Loucy (cell line): ENCODE measurements around the gene APOBEC4.

Experiments
- H2AFZ ChIP-seq: fragments of 200-600 bp; sonication (generic); 2 replicates; pipeline ENCODE4 v1.6.0; 2016; ENCODE audit warnings: antibody characterized with exemption, mild to moderate bottlenecking, low read length, moderate library complexity
- H3F3A ChIP-seq: fragments of 200-600 bp; 2 replicates; pipeline ENCODE4 v1.6.0; 2016; ENCODE audit warnings: antibody characterized with exemption, low read depth, mild to moderate bottlenecking
- H3K27me3 ChIP-seq: fragments of 200-600 bp; sonication (generic); 2 replicates; pipeline ENCODE4 v1.6.1; 2014; ENCODE audit warnings: low read length, mild to moderate bottlenecking; ENCODE audit not compliant: insufficient read depth, poor library complexity, severe bottlenecking
- H3K36me3 ChIP-seq: fragments of 200-600 bp; sonication (generic); 2 replicates; pipeline ENCODE4 v1.6.1; 2016; ENCODE audit warnings: low read length; ENCODE audit not compliant: insufficient read depth
- H3K4me1 ChIP-seq: fragments of 200-600 bp; sonication (generic); 2 replicates; pipeline ENCODE4 v1.5.1; 2014; ENCODE audit warnings: low read length, mild to moderate bottlenecking; ENCODE audit not compliant: insufficient read depth, poor library complexity, severe bottlenecking
- H3K4me2 ChIP-seq: fragments of 200-600 bp; sonication (generic); 2 replicates; pipeline ENCODE4 v1.6.0; 2014; ENCODE audit warnings: antibody characterized with exemption, low read length, low read depth, mild to moderate bottlenecking; ENCODE audit not compliant: poor library complexity, severe bottlenecking
- H3K4me3 ChIP-seq: fragments of 200-600 bp; sonication (generic); 2 replicates; pipeline ENCODE4 v1.5.1; 2014; ENCODE audit warnings: low read length, mild to moderate bottlenecking, mixed read lengths; ENCODE audit not compliant: poor library complexity, severe bottlenecking
- H3K79me2 ChIP-seq: fragments of 200-600 bp; sonication (generic); 2 replicates; pipeline ENCODE4 v1.6.1; 2014; ENCODE audit warnings: low read length; ENCODE audit not compliant: insufficient read depth
- H3K9ac ChIP-seq: fragments of 200-600 bp; sonication (generic); 2 replicates; pipeline ENCODE4 v1.6.0; 2014; ENCODE audit warnings: mild to moderate bottlenecking, low read depth, low read length, moderate library complexity; ENCODE audit not compliant: poor library complexity, severe bottlenecking
- H3K9me2 ChIP-seq: fragments of 200-600 bp; sonication (generic); replicated peaks from 2 replicates; pipeline ENCODE4 v1.6.1; 2016; ENCODE audit warnings: low read depth, low read length, mixed read lengths
- H3K9me3 ChIP-seq: fragments of 200-600 bp; sonication (generic); 2 replicates; pipeline ENCODE4 v1.6.1; 2014; ENCODE audit warnings: mild to moderate bottlenecking, antibody characterized with exemption, low read length, low read depth; ENCODE audit not compliant: insufficient read depth
- H4K20me1 ChIP-seq: fragments of 200-600 bp; sonication (generic); 2 replicates; pipeline ENCODE4 v1.6.0; 2014; ENCODE audit warnings: antibody characterized with exemption, low read length, mild to moderate bottlenecking; ENCODE audit not compliant: insufficient read depth, poor library complexity, severe bottlenecking
- EZH2phosphoT487 ChIP-seq: fragments of 200-600 bp; IDR thresholded peaks from 2 replicates; pipeline ENCODE4 v1.6.1; 2018; ENCODE audit warnings: antibody characterized with exemption, mild to moderate bottlenecking, moderate library complexity, borderline replicate concordance
- TF ChIP-seq, protein P1 (sequence below): fragments of 200-600 bp; sonication (generic); conservative IDR thresholded peaks from 2 replicates; pipeline ENCODE4 v1.5.1; 2014; ENCODE audit warnings: mild to moderate bottlenecking, antibody characterized with exemption, low read length

The APOBEC4 gene

DNA sequence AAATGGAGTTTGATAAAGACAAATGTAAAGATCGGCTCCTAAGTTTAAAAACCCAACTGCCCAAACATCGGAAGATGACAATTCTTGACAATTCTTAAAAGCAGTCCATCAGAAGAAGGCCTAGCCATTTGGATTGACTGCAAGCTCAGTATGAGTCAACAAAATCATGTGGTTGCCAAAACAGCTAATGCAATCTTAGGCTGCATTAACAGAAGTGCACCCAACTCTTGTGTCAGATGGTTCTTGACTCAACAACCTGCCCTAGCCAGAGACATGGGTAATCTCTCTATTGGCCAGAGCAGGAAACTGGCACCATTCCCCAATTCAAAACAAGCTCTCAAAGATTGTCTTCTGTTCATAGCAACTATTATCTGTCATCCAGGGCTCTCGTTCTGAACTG, 53.0 kb downstream of the APOBEC4 start:
- no peak for TF ChIP-seq EZH2phosphoT487
- TF ChIP-seq, protein P1, sequence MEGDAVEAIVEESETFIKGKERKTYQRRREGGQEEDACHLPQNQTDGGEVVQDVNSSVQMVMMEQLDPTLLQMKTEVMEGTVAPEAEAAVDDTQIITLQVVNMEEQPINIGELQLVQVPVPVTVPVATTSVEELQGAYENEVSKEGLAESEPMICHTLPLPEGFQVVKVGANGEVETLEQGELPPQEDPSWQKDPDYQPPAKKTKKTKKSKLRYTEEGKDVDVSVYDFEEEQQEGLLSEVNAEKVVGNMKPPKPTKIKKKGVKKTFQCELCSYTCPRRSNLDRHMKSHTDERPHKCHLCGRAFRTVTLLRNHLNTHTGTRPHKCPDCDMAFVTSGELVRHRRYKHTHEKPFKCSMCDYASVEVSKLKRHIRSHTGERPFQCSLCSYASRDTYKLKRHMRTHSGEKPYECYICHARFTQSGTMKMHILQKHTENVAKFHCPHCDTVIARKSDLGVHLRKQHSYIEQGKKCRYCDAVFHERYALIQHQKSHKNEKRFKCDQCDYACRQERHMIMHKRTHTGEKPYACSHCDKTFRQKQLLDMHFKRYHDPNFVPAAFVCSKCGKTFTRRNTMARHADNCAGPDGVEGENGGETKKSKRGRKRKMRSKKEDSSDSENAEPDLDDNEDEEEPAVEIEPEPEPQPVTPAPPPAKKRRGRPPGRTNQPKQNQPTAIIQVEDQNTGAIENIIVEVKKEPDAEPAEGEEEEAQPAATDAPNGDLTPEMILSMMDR = no peak
- Histone ChIP-seq H3K27me3 (no peaks in the 10 kb centered on the region), H3K36me3 (no peaks in the 10 kb centered on the region), H3K4me2 (no peak overlapping the region), H3F3A (no peaks in the 10 kb centered on the region), H3K4me3 (no peak overlapping the region), H2AFZ (no peak overlapping the region), H3K9ac (no peak overlapping the region), H3K9me3 (no peaks in the 10 kb centered on the region), H3K4me1 (peaks cover 5% of the 10 kb centered on the region), H4K20me1 (no peaks in the 10 kb centered on the region), H3K9me2 (no peaks in the 10 kb centered on the region), H3K79me2 (no peaks in the 10 kb centered on the region)

DNA sequence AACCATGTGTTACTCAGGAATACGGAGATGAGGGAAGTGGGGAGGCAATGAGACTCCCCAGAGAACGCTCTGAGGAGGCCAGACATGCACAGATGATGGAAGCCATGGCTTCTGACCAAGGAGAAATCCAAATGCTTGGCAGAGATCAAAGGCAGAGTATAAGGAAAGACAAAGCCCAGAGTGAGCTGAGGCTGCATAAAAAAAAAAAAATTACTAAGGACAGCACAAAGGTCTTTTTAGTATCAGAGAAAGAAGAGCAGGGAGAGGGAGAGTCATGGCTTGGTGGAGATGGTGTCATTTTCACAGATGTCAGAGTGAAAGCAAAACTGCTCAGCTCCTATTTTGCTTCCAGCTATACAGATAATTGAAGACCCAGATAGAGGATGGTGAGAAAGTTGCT, 54.7 kb downstream of the APOBEC4 start:
- H3K4me1 ChIP-seq = no peaks in the 10 kb centered on the region
- H3K9ac ChIP-seq = no peak overlapping the region

DNA sequence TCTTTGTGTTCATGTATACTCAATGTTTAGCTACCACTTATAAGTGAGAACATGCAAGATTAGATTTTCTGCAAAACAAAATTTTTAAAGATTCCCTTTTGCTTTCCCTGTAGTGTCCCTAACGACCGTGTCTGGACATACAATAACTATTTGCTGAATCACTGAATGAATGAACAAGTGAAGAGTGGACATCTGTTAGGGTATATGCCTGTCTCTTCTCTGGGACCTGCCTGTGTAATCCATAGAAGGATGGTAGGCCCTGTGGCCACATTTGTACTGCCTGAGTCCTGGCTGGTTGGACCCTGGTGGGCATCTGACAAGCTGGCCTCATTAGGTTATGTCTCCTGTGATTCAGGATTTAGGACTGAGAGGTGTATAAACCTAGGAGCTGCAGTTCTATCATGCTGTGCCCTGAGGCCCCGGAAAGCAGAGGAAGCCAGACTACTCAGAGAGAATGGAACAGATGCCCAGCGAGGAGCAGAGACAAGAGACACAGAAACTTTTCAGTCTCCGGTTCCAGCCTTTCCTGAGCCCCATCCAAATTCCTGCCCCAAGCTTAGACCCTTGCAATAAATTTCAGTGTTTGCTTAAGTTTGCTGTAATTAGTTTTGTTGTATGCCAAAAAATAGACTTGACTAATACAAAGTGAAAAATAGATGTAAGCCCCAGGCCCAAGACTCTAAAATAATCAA, 55.3 kb downstream of the APOBEC4 start:
- Histone ChIP-seq H3K4me3 (no peak overlapping the region), H3K9ac (no peak overlapping the region), H3K9me2 (no peaks in the 10 kb centered on the region), H4K20me1 (no peaks in the 10 kb centered on the region), H3F3A (no peaks in the 10 kb centered on the region), H2AFZ (peak overlapping the region; percentile 45; the same call in 1 of the 2 replicates), H3K4me1 (no peaks in the 10 kb centered on the region), H3K27me3 (no peaks in the 10 kb centered on the region), H3K9me3 (no peaks in the 10 kb centered on the region), H3K4me2 (no peak overlapping the region), H3K36me3 (no peaks in the 10 kb centered on the region), H3K79me2 (no peaks in the 10 kb centered on the region)
- TF ChIP-seq, protein P1 = no peak
- TF ChIP-seq EZH2phosphoT487 = no peak

More for the DNA sequence above, 54.7 kb downstream of the APOBEC4 start:
- Histone ChIP-seq H3K36me3 (no peaks in the 10 kb centered on the region), H4K20me1 (no peaks in the 10 kb centered on the region), H3K9me3 (no peaks in the 10 kb centered on the region), H3K4me2 (no peak overlapping the region), H3F3A (no peaks in the 10 kb centered on the region), H2AFZ (peak overlapping the region; percentile 52; the same call in 1 of the 2 replicates), H3K27me3 (no peaks in the 10 kb centered on the region), H3K79me2 (no peaks in the 10 kb centered on the region), H3K9me2 (no peaks in the 10 kb centered on the region), H3K4me3 (no peak overlapping the region)
- no peak for TF ChIP-seq EZH2phosphoT487
- TF ChIP-seq, protein P1 = no peak
